Activated CD4-positive, CD25-positive, alpha-beta regulatory T cell treated with anti-CD3 and anti-CD28 coated beads, Interleukin-2, amount 50 U/mL, for 16 hours (primary cell): ENCODE data around the gene ARL4D.
"Not testable (repeated sequence)": the region's sequence is repeated elsewhere in the genome, so short reads cannot be mapped to it uniquely, and the experiment has no call there.

Experiments
- DNase-seq: peaks from one replicate; pipeline ENCODE4 v3.0.0-alpha.2; 2020; ENCODE audit warnings: low read depth, low spot score

ARL4D gene, protein sequence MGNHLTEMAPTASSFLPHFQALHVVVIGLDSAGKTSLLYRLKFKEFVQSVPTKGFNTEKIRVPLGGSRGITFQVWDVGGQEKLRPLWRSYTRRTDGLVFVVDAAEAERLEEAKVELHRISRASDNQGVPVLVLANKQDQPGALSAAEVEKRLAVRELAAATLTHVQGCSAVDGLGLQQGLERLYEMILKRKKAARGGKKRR

DNA sequence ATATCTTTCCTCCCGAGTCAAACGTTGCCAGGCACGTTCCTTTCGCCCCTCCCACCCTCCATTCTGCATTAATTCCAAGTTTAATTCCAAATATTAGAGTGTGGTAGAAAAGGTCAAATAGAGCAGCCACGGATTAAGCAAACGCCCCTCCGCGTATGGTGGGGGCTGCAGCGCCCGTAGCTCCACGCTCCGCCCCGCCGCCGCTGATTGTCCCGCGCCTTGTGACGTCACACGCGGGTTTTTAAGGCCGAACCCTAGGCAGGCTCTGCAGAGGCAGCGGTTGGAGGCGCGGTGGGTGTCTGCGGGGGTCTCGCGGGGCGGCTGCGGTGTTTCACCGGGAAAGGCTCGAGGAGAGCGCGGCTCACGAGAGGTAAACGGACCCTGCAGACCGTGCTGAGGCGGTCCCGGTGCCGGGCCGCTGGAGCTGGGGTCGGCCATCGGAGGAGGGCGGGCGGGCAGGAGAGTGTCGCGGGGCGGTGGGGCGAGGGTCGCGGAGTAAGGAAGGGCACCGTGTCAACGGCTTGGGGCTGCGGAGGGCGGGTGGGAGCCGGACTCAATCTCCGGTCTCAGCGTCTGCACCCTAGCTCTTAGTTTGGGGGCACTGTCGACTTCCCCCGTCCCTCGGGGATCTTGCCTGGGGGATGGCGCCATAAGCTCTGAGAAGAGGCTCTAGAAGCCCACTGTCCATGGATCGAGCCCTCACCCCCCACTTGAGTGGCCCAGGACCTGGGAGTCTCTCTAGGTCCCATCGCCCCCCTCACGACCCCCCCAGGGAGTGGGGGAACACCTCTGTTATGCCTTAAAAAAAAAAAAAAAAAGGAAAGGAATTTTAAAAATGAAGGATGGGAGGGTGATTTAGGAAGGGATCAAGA lies at the start of gene ARL4D:
Gene ARL4D (plus strand): TSS at position 270 of the 872 bp plus-strand sequence. CDS start 740 bp downstream, outside the sequence.
- peak; percentile 61 for DNase-seq

DNA sequence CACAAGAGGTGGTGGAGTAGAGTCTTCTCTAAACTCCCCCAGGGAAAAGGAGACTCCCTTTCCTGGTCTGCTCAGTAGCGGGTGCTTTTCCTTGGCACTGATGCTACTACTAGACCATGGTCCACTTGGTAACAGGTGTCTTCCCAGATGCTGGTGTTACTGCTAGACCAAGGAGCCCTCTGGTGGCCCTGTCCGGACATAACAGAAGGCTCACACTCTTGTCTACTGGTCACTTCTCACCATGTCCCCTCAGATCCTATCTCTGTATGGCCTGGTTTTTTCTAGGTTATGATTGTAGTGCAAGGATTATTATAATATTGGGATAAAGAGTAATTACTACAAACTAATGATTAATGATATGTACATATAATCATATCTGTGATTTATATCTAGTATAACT lies 49.7 kb upstream of the ARL4D start:
- DNase-seq, result no peak

DNA sequence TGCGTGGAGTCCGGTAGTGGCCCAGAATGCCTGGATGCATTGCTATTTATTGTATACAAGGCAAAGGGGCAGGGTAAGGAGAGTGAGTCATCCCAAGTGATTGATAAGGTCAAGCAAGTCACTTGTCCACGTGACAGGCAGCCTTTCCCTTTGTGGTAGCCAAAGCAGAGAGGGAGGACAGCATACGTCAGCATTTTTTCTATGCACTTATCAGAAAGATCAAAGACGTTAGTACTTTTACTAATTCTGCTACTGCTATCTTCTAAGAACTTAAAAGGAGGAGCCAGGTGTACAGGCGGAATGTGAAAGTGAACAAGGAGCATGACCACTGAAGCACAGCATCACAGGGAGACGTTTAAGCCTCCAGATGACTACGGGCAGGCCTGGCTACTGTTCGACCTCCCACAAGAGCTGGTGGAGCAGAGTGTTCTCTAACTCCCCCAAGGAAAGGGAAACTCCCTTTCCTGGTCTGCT lies 47.9 kb upstream of the ARL4D start:
- no peak for DNase-seq

DNA sequence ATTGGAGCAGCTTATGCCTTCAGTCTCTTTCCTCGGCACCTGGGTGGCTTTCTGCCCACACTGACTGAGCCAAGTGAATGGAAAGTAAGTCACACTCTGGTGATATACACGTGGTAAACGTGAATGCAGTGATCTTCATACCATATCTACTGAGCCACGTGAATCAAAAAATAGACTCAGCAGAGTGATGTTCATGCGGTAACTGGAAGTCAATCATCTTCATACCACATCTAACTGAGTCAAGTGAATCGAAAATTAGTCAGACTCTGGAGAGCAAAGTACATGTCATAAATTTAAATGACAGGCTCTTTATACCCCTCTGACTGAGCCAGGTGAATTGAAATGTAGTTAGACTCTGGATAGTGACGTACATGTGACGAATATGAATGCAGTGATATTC lies 47.1 kb upstream of the ARL4D start:
- DNase-seq, result no peak

DNA sequence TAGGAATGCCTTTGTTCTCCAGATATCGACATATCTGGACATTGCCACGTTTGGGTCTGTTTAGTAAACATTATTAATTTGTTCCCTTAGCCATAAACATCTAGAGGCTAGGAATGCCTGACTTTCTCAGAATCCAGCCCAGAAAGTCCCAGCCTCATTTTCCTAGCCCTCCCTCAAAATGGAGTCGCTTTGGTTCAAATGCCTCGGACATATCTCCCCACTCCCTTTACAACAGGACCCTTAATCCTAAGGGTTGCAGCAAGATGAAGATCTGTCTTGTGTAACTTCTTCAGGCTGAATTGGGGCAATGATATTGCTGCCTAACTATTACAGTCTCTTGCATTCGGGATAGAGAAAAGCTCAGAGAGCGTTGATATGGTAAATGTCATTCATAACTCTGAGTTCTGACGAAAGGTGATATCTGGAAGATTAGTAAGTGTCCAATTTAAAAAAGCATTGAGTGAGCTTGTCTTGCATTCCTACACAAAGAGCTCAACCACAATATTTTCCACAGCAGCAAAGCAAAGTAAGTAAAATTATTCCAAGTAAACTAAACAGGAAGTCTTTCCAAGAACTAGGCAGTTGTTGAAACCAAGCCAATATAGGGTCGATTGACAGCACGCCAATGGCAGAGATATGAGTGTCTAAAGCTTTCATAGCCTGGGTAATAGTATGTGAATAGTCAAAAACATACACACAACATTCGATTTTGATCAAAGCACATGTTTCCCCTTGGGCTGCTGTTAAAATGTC lies 46.0 kb upstream of the ARL4D start:
- DNase-seq, result no peak

DNA sequence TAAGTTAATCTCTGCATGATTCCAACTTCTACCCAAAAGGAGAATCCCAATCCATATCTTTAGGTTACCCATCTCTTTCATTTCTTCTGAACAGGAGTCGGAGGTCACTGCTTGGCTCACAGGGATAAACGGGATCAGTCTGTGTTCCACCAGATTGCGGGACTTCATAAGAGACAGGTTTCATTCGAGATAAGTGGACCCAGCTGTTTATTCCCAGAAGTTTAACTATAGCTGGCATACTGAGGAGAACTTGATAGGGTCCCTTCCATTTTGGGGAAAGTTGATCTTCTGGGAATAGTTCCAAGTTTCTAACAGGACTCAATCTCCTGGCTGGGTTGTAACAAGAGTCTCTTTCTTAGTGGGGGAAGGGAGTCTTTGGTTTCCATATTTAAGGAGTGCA lies 45.4 kb upstream of the ARL4D start:
- DNase-seq, result no peak

DNA sequence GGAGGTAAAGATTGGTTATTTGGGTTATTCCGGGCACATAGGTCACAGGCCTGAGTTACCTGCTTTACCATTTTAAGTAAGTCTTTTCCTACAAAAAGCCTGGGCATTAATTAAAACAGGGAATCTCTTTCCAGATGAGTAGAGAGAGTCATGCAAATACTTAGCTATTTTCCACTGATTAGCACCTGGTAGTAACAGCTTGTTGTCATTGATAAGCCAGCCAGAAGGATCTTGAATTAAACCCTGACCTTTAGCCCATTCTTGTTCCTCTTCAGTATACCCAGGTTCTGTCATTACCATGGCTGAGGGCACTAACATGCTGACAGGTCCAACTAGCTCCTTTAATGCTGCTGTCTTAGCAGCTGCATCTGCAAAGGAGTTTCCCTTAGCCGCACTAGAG lies 44.4 kb upstream of the ARL4D start:
- DNase-seq, result no peak

DNA sequence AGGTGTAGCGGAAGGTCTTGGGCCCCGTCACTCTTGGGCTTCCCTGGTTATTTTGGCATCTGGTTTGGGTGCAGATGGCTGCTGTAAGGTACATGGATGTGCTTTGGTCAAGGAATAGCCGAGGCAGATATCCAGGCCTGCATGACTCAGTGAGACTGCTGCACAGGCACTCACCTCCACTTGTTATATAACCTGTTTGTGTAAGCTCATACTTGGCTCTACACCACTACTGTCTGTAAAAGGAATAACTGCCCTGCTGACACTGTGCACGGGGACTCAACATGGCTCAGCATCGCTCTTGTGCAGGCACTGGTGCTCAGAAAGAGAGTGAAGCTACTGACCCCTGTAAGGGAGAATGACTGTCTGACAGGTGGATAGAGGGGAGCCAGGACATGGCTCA lies 42.3 kb upstream of the ARL4D start:
- no peak for DNase-seq

DNA sequence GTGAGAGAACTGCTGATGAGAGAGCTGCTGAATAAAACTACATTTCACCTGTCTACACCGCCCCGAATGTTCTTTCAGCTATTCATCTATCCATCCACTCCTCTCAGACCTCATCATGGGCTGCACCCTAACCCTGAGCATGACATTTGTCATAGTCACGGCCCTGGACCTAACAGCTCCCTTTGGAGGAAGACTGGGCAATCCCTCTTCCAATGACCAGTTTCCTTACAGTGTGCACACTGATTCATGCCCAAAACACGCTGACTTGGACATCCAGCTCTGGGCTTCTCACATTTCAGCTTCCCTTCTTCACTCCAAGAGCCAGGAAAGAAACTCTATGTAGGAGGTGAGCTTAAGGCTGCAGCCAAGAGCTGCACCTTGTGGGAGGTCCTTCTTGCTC lies 41.8 kb upstream of the ARL4D start:
- no peak for DNase-seq

DNA sequence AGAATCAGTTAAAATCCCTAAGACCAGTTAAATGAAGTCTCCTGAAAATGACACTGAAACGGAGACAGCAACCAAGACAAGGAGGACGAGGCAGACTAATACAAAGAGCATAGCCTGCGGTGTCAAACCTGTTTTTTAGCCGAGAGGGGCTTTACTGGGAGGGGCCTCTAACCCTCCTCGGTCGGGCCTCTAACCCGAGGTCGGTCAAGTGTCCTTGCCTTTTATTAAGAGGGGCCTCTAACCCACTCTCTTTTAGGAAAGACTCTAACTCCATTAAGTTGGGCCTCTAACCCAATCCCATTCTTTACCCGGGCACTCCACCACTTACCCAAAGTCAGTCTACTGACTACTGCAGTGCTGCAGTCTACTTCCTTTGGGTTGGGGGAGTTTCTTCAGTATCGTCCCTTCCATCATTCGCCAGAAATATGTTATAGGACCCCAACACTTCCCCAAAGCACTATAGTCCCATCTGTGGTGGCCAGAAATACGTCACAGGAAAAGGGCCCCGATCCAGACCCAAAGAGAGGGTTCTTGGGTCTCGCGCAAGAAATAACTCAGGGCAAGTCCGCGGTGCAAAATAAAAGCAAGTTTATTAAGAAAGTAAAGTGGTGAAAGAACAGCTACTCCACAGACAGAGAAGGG lies 39.2 kb upstream of the ARL4D start:
- DNase-seq, result no peak

DNA sequence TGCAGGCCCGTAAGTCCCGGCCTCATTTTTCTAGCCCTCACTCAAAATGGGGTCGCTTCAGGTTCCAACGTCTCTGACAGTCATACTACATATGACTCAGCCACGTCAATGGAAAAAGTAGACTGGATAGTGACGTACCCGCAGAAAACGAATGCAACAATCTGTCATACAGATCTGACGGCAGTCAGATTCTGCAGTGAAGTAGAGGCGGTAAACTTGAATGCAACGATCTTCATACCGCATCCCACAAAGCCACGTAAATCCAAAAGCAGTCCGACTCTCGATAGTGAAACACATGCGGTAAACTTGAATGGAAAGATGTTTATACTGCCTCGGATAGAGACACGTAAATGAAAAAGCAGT lies 38.4 kb upstream of the ARL4D start:
- DNase-seq, result peak; percentile 74

DNA sequence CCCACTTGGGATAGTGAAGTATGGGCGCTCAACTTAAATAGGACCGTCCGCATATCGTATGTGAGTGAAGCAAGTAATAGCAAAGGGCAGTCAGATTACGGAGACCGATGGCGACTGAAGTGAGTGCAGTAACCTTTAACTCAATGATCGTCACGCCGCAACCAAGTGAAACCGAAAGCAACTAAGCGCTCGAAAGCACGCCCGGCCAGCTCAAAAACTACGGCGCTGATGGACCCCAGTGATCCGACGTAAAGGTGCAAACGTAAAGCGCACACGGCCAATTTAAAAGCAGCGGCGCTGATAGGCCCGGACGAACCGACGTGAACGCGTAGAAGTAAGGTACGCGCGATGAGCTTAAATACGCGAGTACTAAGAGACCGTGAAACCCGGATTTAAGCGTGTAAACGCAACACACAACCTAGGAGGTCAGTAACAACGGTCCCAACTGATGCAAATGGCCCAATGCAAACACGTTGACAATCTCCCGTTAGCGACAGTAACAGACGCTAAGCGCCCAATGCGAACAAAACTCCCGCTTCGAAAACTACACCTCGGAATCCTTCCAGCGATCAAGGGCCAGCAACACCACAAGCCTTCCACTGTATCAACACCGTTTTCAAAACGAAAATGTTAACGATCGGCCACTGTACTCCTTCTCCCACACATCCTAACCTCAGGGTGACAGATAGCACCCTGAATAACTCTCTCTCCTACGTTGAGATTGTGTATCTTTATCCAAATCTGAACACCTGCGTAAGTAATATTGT lies 37.9 kb upstream of the ARL4D start:
- DNase-seq, result peak; percentile 90

DNA sequence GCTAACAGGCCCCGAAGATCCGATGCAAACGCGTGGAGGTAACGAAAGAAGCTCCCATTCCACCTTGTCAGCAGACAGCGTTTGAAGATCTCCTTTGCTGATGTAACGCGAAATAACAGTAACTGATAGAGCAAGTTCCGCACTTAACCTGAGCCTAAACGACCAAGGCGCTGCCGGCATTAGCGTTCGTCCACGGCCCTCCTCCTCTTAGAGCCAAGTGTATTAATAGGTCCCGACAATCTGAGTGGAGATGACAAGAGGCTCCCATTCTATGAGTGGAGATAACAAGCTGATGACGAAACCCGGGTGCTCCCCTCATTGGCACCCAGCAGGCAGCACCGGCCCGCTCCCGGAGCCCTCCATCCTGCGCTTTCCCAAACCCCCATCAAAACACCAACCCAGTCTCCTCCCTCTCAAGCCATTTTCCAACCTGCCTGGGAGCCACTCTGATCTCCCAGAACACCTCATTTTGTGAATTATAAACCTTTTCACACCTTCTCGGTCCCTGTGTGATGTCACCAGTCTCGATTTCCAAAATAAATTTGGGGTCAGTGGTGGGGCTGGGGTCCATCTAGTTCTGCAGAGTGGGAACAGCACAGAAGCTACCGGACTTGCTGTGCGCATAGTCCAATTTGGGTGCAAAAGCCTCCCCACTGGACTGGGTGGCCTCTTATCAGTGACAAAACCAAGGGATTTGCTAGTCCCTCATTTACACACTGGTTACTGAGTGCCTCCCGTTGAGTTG lies 35.4 kb upstream of the ARL4D start:
- no peak for DNase-seq

DNA sequence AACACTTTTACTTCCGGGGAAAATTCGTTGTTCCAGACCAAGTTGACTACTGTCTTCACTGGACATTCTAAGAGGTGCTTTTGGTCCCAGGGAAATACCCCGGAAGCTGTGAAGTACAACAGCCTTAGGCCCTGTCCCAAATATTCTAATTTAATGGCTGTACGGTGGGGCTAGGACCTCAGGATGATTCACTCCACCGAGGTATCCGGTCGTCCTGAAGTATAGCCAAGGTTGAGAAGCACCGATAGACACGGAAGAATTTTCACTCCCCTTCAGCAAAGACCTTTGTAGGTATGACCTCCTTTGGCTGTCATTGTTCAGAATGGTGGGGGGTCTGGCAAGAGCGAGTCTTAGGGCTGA lies 34.9 kb upstream of the ARL4D start:
- no peak for DNase-seq

DNA sequence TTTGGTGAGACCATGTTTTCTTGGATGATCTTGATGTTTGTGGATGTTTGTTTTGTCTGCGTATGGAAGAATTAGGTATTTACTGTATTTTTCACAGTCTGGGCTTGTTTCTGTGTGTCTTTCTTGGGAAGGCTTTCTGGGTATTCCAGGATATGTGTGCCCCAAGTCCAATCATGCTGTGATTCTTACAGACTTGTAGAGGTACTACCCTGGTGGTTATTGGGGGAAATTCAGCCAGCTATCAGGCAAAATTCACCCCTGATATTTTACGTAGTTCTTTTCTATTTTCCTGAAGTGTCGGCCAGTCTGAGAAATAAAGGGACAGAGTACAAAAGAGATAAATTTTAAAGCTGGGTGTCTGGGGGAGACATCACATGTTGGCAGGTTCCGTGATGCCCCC lies 33.4 kb upstream of the ARL4D start:
- DNase-seq, result no peak

DNA sequence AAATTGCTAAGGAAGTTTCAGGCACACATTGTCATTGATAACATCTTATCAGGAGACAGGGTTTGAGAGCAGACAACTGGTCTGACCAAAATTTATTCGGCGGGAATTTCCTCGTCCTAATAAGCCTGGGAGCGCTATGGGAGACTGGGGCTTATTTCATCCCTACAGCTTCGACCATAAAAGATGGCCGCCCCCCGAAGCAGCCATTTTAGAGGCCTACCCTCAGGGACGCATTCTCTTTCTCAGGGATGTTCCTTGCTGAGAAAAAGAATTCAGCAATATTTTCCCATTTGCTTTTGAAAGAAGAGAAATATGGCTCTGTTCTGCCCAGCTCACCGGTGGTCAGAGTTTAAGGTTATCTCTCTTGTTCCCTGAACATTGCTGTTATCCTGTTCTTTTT lies 32.9 kb upstream of the ARL4D start:
- DNase-seq, result not testable (repeated sequence)

DNA sequence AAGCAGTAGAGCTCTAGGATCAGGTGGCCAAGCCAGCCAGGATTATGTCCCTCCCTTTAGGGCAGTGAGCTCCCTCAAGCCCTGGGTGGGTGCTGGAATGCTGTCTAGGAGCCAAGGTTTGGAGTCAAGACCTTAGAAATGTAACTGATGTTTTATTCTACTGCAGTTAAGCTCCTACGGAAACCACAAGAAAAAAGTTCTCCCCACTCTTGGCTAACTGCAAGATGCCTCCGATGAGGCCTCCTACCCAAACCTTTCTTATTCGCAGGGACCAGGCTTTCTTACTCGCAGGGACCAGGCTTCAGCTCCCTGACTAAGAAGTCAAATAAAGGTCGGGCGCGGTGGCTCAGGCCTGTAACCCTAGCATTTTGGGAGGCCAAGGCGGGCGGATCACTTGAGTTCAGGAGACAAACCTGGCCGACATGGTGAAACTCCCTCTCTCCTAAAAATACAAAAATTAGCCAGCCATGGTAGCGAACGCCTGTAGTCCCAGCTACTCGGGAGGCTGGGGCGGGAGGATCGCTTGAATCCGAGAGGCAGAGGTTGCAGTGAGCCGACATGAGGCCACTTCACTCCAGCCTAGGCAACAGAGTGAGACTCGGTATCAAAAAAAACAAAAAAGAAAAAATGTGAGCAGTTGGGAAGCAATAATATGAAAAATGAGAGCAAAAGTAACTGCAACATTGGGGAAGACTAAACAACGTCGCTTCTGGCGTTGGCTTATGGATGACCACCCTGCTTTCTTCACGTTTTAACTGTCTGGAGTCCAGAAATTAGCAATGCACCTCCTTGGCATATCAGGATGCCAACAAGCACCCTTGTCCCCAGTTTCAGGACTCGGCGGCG lies 31.7 kb upstream of the ARL4D start:
- DNase-seq, result no peak

DNA sequence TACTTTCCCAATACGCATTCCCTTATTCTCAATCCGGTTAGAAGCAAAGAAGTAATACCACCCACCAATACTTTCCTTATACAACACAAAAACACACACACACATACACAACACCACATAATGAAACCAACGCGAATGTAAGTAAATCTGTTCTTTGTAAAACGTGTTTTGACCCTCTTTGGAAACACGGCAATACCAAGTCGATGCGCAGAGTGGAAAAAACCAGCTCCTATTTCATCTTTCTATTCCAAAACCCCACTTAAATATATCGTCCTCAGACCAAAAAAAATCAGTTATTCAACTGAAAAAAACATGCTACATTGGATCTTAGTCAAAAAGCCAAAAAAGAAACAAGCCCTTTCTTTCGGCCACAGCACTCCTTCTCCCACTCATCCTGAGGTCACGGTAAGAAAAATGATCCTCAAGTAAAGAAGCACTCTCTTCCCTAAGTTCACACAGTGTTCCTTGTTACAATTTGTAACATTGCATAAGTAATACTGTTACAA lies 31.0 kb upstream of the ARL4D start:
- no peak for DNase-seq

DNA sequence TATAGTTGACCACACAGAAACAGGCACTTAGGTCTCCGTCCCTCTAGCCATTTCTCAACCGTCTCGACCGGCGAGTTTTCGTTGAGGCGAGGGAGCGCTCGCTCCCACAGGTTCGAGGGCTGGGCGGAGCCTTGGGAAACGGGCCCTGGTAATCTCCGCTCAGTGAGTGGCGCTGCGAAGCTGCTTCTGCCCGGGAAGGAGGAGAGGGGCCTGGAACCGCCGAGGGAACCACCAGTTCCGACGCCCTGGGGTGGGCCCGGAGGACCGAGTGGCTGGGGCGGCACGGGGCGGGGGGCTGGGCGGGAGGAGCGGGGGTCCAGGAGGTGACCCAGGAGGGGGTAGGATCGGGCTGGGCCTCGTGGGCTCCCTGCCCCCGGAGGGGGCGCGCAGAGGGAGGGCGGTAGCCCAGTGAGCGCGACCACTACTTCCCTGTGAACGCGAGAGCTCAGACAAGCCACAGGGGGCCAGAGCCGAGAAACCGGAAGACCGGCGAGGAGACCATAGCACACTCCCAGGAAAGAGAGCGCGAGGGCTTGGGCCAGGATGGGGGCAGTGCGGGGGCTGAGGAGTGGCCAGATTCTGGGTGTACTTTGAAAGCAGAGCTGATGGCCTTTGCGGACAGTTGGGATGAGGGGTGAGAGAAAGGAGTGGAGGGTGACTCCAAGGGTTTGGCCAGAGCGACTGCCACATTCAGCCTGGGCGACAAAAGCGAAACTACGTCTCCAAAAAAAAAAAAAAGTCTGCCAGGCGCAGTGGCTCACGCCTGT lies 29.9 kb upstream of the ARL4D start:
- DNase-seq, result no peak
